ENCODE results near the gene ACLY. TPM values are rescaled to one million over a fixed set of nuclear protein-coding genes. Genes with fewer than 3 reads are reported as not detected.
"Not testable (repeated sequence)": the region's sequence is repeated elsewhere in the genome, so short reads cannot be mapped to it uniquely, and the experiment has no call there.

The ACLY gene
- total RNA-seq, 1 donor from 2014 or later, result 106 TPM

GRCh38 chr17:41939044-41939692 is 20.4 kb upstream of the ACLY start:
- DNase-seq, result no peak

GRCh38 chr17:41937970-41938954 is 19.5 kb upstream of the ACLY start:
- DNase-seq, result no peak

GRCh38 chr17:41935641-41936040 is 16.9 kb upstream of the ACLY start:
- DNase-seq, result no peak

GRCh38 chr17:41932816-41933389 is 14.2 kb upstream of the ACLY start:
- no peak for DNase-seq

- DNase-seq, result not testable (repeated sequence)
Measured at GRCh38 chr17:41931715-41932114, 13.0 kb upstream of the ACLY start.

- not testable (repeated sequence) for DNase-seq
Measured at GRCh38 chr17:41930833-41931156, 12.0 kb upstream of the ACLY start.

- peak; percentile 97 for DNase-seq
Measured at GRCh38 chr17:41930009-41930832, 11.5 kb upstream of the ACLY start, which contains the start of gene ODAD4. Gene ODAD4, plus strand, starts transcription at chr17:41930617. Its CDS starts 107 bp downstream, at chr17:41930724.

- DNase-seq, result no peak
Measured at GRCh38 chr17:41928693-41929251, 10.0 kb upstream of the ACLY start.

- DNase-seq, result no peak
Measured at GRCh38 chr17:41925991-41926590, 7.3 kb upstream of the ACLY start.

GRCh38 chr17:41920580-41920955 is 1.8 kb upstream of the ACLY start:
- no peak for DNase-seq

GRCh38 chr17:41919840-41920579 is 1.3 kb upstream of the ACLY start:
- DNase-seq, result no peak

- DNase-seq, result no peak
Measured at GRCh38 chr17:41919165-41919817, 540 bp upstream of the ACLY start.

GRCh38 chr17:41917679-41918313 is 955 bp downstream of the ACLY start:
- DNase-seq, result peak; percentile 33

- DNase-seq, result peak; percentile 83
Measured at GRCh38 chr17:41917192-41917591, 1.6 kb downstream of the ACLY start.

- no peak for DNase-seq
Measured at GRCh38 chr17:41915566-41915965, 3.2 kb downstream of the ACLY start.

GRCh38 chr17:41915020-41915419 is 3.7 kb downstream of the ACLY start:
- DNase-seq, result no peak

GRCh38 chr17:41914358-41914766 is 4.4 kb downstream of the ACLY start:
- DNase-seq, result no peak

GRCh38 chr17:41913798-41914197 is 5.0 kb downstream of the ACLY start:
- no peak for DNase-seq

- DNase-seq, result no peak
Measured at GRCh38 chr17:41912925-41913324, 5.8 kb downstream of the ACLY start.

All from skin of body (tissue), 2 donors.